ENCODE data around the gene SYNM. TPM values are rescaled to one million over a fixed set of nuclear protein-coding genes. Genes with fewer than 3 reads are reported as not detected.
A peak's percentile ranks its signal among the peaks of the same experiment; 100 is the strongest.

Gene SYNM
- total and polyA plus RNA-seq, 4 donors = 42.6 to 103 (median 63.8) TPM

DNA sequence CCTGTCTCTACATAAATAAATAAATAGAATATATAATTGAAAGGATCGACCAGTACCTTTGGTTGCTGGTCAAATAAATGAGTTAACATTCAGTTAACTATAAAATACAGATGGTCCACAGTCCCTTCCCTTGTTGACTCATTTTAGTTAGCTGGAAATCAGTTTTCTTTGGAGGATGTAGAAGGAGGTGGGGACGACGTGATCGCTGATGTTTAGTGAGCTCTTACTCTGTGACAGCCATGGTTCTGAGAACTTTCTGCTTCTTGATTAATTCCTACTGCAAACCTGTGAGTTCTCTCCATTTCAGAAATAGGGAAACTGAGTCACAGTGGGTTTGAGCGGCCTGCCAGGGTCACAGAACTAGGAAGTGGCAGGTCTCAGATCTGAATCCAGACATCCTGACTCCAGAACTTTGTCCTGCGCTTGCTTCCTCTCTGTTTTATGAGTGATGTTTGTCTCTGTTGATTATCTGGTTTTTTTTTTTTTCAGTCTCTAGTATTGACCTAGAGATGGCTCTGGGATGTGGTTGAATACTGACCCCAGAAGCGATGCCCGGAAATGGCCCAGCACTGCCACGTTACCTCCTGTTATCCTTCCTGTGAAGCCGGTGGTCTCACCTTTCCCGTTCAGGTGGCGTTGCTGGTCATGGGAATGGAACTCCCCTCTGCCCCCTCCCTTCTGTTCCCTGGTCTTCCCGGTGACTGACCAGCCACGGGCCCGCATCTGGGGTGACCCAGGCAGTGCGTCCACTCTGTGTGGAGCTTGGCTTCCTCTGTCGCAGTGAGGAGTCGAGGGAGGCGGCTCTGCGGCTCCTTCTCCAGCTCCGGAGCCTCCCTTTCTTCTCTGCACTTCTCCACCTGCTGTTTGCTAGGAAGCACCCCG, 18.2 kb downstream of the SYNM start:
- DNase-seq (peak in 1 of 2 donors; percentile 20), ATAC-seq (ENCODE audit: low FRiP score) (no peak)
- intact Hi-C loops (cut with DNase I) = loop anchor here in 1 of 2 donors (2.0 kb wide), 1 partner anchor 16 kb away; no protein-coding TSS in a partner anchor
- Histone ChIP-seq H3K9me3 (ENCODE audit: control insufficient read depth, low read length) (no peaks in the 10 kb centered on the region), H3K4me1 (ENCODE audit: control insufficient read depth in 1 of 2, insufficient read depth in 2 of 2, low read length in 2 of 2) (no peaks in the 10 kb centered on the region), H3K4me3 (ENCODE audit: low read length in 2 of 2) (no peak overlapping the region), H3K27ac (ENCODE audit: low read depth in 1 of 2, low read length in 2 of 2) (peak overlapping the region; percentile 31 to 100), H3K27me3 (ENCODE audit: control insufficient read depth in 1 of 2, insufficient read depth in 2 of 2, low read length in 1 of 2) (no peaks in the 10 kb centered on the region), H3K36me3 (ENCODE audit: control insufficient read depth in 1 of 2, insufficient read depth in 2 of 2, low read length in 1 of 2) (no peaks in the 10 kb centered on the region)
- 23 to 25% methylated on average over 22 of the region's 22 CpGs for WGBS, 2 donors

- Histone ChIP-seq H3K4me1 (ENCODE audit: control insufficient read depth in 1 of 2, insufficient read depth in 2 of 2, low read length in 2 of 2) (no peaks in the 10 kb centered on the region), H3K27me3 (ENCODE audit: control insufficient read depth in 1 of 2, insufficient read depth in 2 of 2, low read length in 1 of 2) (no peaks in the 10 kb centered on the region), H3K4me3 (ENCODE audit: low read length in 2 of 2) (no peak overlapping the region), H3K36me3 (ENCODE audit: control insufficient read depth in 1 of 2, insufficient read depth in 2 of 2, low read length in 1 of 2) (no peaks in the 10 kb centered on the region), H3K9me3 (ENCODE audit: control insufficient read depth, low read length) (no peaks in the 10 kb centered on the region), H3K27ac (ENCODE audit: low read depth in 1 of 2, low read length in 2 of 2) (peak overlapping the region; percentile 84 to 100)
- 0 to 2% methylated on average over 20 of the region's 20 CpGs for WGBS, 2 donors
- peak; percentile 93 to 95 for DNase-seq
- ATAC-seq (ENCODE audit: low FRiP score) = peak; percentile 93
- intact Hi-C loops (cut with DNase I) = loop anchor here (2.0 kb wide), 2 partner anchors 17 to 57 kb away; no protein-coding TSS in a partner anchor
Observed at GRCh38 chr15:99123713-99124451, 19.0 kb downstream of the SYNM start.

DNA sequence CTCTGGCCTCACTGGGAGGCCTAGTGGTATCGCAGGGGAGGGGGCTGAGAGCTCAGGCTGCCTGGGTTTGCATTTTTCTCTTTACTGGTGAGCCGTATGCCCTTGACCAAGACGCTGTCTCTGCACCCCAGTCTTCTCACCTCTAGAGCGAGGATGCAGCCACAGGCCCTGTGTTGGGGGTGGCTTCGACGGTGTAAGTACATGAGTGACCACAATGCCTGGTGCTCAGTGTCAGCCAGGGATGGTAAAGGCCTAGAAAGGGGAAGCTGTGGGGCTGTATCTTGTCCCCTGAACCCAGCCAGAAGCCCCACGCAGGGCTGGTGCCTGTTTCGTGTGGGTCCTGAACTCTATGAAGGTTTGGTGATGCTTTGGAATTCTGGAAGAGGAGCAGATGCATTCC, 19.8 kb downstream of the SYNM start:
- Histone ChIP-seq H3K4me3 (ENCODE audit: low read length in 2 of 2) (no peak overlapping the region), H3K27me3 (ENCODE audit: control insufficient read depth in 1 of 2, insufficient read depth in 2 of 2, low read length in 1 of 2) (no peaks in the 10 kb centered on the region), H3K4me1 (ENCODE audit: control insufficient read depth in 1 of 2, insufficient read depth in 2 of 2, low read length in 2 of 2) (no peaks in the 10 kb centered on the region), H3K36me3 (ENCODE audit: control insufficient read depth in 1 of 2, insufficient read depth in 2 of 2, low read length in 1 of 2) (peaks cover 0 to 2% of the 10 kb centered on the region in 2 donors), H3K9me3 (ENCODE audit: control insufficient read depth, low read length) (no peaks in the 10 kb centered on the region), H3K27ac (ENCODE audit: low read depth in 1 of 2, low read length in 2 of 2) (peak overlapping the region; percentile 84 to 97)
- WGBS, 2 donors = 65 to 73% methylated on average over 8 of the region's 8 CpGs
- DNase-seq (no peak), ATAC-seq (ENCODE audit: low FRiP score) (no peak)
- intact Hi-C loops (cut with DNase I) = loop anchor here in 1 of 2 donors (2.0 kb wide), 1 partner anchor 56 kb away; no protein-coding TSS in a partner anchor

DNA sequence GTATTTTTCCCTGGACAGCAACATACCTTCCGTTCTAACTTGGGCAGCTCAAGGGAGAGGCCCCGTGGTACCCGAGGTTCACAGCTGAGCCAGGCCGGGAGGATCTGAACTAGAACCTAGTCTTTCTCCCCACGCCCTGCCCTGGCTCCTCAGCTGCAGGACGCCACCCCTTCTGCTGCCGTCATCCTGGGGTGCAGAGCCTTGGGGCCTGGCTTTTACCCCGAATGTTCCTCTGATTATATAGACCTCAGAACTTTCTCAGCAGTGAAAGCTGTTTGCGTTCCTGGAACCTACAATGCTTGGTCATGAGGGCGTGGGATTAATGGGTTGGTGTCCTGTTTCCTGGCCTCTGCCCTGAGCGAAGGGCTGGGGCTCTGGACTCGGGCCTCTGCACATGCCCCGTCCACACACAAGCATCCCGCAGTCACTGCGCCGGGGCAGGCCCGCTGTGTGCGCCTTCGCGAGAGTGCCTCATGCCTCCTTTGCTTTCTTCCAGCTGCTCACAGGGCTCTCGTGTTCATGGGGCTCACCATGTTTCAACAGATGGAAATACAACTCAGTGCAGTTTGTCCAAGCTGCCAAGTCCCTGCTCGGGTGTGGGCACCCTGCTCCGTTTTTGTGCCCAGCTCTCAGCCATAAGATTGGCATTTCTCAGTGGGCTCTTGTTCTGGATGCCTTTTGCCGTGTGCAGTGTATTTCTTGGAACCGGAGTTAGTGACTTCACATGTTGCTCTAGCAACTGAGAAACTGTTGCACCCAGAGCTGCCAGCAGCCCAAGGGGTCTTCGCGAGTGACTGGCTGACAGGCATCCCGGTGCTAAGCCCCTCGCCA, 20.4 kb downstream of the SYNM start:
- peak overlapping the region; percentile 84 to 97 for H3K27ac ChIP-seq (ENCODE audit: low read depth in 1 of 2, low read length in 2 of 2)
- no peaks in the 10 kb centered on the region for H3K4me1 ChIP-seq (ENCODE audit: control insufficient read depth in 1 of 2, insufficient read depth in 2 of 2, low read length in 2 of 2)
- intact Hi-C loops (cut with DNase I) = loop anchor here in 1 of 2 donors (2.0 kb wide), 1 partner anchor 56 kb away; no protein-coding TSS in a partner anchor
- no peaks in the 10 kb centered on the region for H3K9me3 ChIP-seq (ENCODE audit: control insufficient read depth, low read length)
- DNase-seq (peak in 1 of 2 donors; percentile 75), ATAC-seq (ENCODE audit: low FRiP score) (peak; percentile 49)
- WGBS, 2 donors = 3 to 7% methylated on average over 29 of the region's 29 CpGs
- no peak overlapping the region for H3K4me3 ChIP-seq (ENCODE audit: low read length in 2 of 2)
- peaks cover 0 to 2% of the 10 kb centered on the region in 2 donors for H3K36me3 ChIP-seq (ENCODE audit: control insufficient read depth in 1 of 2, insufficient read depth in 2 of 2, low read length in 1 of 2)
- H3K27me3 ChIP-seq (ENCODE audit: control insufficient read depth in 1 of 2, insufficient read depth in 2 of 2, low read length in 1 of 2) = no peaks in the 10 kb centered on the region

- no peaks in the 10 kb centered on the region for H3K4me1 ChIP-seq (ENCODE audit: control insufficient read depth in 1 of 2, insufficient read depth in 2 of 2, low read length in 2 of 2)
- DNase-seq (no peak), ATAC-seq (ENCODE audit: low FRiP score) (no peak)
- 40 to 47% methylated on average over 7 of the region's 7 CpGs for WGBS, 2 donors
- no peak overlapping the region for H3K4me3 ChIP-seq (ENCODE audit: low read length in 2 of 2)
- intact Hi-C loops (cut with DNase I) = no loop called here
- peaks cover 2 to 3% of the 10 kb centered on the region in 2 donors for H3K36me3 ChIP-seq (ENCODE audit: control insufficient read depth in 1 of 2, insufficient read depth in 2 of 2, low read length in 1 of 2)
- H3K27ac ChIP-seq (ENCODE audit: low read depth in 1 of 2, low read length in 2 of 2) = peak overlapping the region; percentile 81 to 97
- H3K27me3 ChIP-seq (ENCODE audit: control insufficient read depth in 1 of 2, insufficient read depth in 2 of 2, low read length in 1 of 2) = no peaks in the 10 kb centered on the region
- no peaks in the 10 kb centered on the region for H3K9me3 ChIP-seq (ENCODE audit: control insufficient read depth, low read length)
Observed at GRCh38 chr15:99126131-99126588, 21.3 kb downstream of the SYNM start.

- 95% methylated on average over 3 of the region's 3 CpGs for WGBS, 2 donors
- Histone ChIP-seq H3K4me3 (ENCODE audit: low read length in 2 of 2) (no peak overlapping the region), H3K36me3 (ENCODE audit: control insufficient read depth in 1 of 2, insufficient read depth in 2 of 2, low read length in 1 of 2) (peaks cover 2 to 3% of the 10 kb centered on the region in 2 donors), H3K4me1 (ENCODE audit: control insufficient read depth in 1 of 2, insufficient read depth in 2 of 2, low read length in 2 of 2) (no peaks in the 10 kb centered on the region), H3K9me3 (ENCODE audit: control insufficient read depth, low read length) (no peaks in the 10 kb centered on the region), H3K27me3 (ENCODE audit: control insufficient read depth in 1 of 2, insufficient read depth in 2 of 2, low read length in 1 of 2) (no peaks in the 10 kb centered on the region), H3K27ac (ENCODE audit: low read depth in 1 of 2, low read length in 2 of 2) (peak overlapping the region in 1 of 2 donors; percentile 47)
- intact Hi-C loops (cut with DNase I) = no loop called here
- DNase-seq (no peak), ATAC-seq (ENCODE audit: low FRiP score) (no peak)
Observed at GRCh38 chr15:99126930-99127329, 22.1 kb downstream of the SYNM start.

- H3K4me3 ChIP-seq (ENCODE audit: low read length in 2 of 2) = no peak overlapping the region
- WGBS, 2 donors = 86 to 91% methylated on average over 3 of the region's 3 CpGs
- no peak for ATAC-seq (ENCODE audit: low FRiP score)
- H3K4me1 ChIP-seq (ENCODE audit: control insufficient read depth in 1 of 2, insufficient read depth in 2 of 2, low read length in 2 of 2) = no peaks in the 10 kb centered on the region
- H3K36me3 ChIP-seq (ENCODE audit: control insufficient read depth in 1 of 2, insufficient read depth in 2 of 2, low read length in 1 of 2) = peaks cover 2 to 3% of the 10 kb centered on the region in 2 donors
- DNase-seq = no peak
- intact Hi-C loops (cut with DNase I) = no loop called here
- no peaks in the 10 kb centered on the region for H3K9me3 ChIP-seq (ENCODE audit: control insufficient read depth, low read length)
- H3K27me3 ChIP-seq (ENCODE audit: control insufficient read depth in 1 of 2, insufficient read depth in 2 of 2, low read length in 1 of 2) = no peaks in the 10 kb centered on the region
- no peak overlapping the region for H3K27ac ChIP-seq (ENCODE audit: low read depth in 1 of 2, low read length in 2 of 2)
Observed at GRCh38 chr15:99127773-99128172, 22.9 kb downstream of the SYNM start.

- intact Hi-C loops (cut with DNase I) = no loop called here
- H3K4me1 ChIP-seq (ENCODE audit: control insufficient read depth in 1 of 2, insufficient read depth in 2 of 2, low read length in 2 of 2) = no peaks in the 10 kb centered on the region
- no peaks in the 10 kb centered on the region for H3K27me3 ChIP-seq (ENCODE audit: control insufficient read depth in 1 of 2, insufficient read depth in 2 of 2, low read length in 1 of 2)
- DNase-seq (no peak), ATAC-seq (ENCODE audit: low FRiP score) (no peak)
- no peaks in the 10 kb centered on the region for H3K9me3 ChIP-seq (ENCODE audit: control insufficient read depth, low read length)
- peaks cover 2 to 3% of the 10 kb centered on the region in 2 donors for H3K36me3 ChIP-seq (ENCODE audit: control insufficient read depth in 1 of 2, insufficient read depth in 2 of 2, low read length in 1 of 2)
- WGBS, 2 donors = 93 to 97% methylated on average over 6 of the region's 6 CpGs
- H3K4me3 ChIP-seq (ENCODE audit: low read length in 2 of 2) = no peak overlapping the region
- H3K27ac ChIP-seq (ENCODE audit: low read depth in 1 of 2, low read length in 2 of 2) = no peak overlapping the region
Observed at GRCh38 chr15:99128411-99128810, 23.5 kb downstream of the SYNM start.

All from aorta (tissue), 5 donors.